ENCODE data around the gene TTC33.

- TF ChIP-seq CTCF (IDR thresholded peaks at IDR 0.05): no peak
- TF ChIP-seq PBX3 (IDR thresholded peaks at IDR 0.05): no peak
- TF ChIP-seq REST (IDR thresholded peaks at IDR 0.05; ENCODE audit: low read depth, low read length): no peak
- no peak for TF ChIP-seq NFIC (IDR thresholded peaks at IDR 0.05; ENCODE audit: borderline replicate concordance)
- no peak for TF ChIP-seq FOXJ3 (CRISPR knock-in tag; IDR thresholded peaks at IDR 0.05)
These were observed 187.2 kb downstream of the TTC33 start for GRCh38 chr5:40568548-40568947.

Measured in SK-N-SH (cell line).